ENCODE data around the gene AOC3. TPM values are rescaled to one million over a fixed set of nuclear protein-coding genes. Genes with fewer than 3 reads are reported as not detected.

AOC3 gene
- total and polyA plus RNA-seq, 10 donors = 7.1 to 32.5 (median 15.8) TPM

DNA sequence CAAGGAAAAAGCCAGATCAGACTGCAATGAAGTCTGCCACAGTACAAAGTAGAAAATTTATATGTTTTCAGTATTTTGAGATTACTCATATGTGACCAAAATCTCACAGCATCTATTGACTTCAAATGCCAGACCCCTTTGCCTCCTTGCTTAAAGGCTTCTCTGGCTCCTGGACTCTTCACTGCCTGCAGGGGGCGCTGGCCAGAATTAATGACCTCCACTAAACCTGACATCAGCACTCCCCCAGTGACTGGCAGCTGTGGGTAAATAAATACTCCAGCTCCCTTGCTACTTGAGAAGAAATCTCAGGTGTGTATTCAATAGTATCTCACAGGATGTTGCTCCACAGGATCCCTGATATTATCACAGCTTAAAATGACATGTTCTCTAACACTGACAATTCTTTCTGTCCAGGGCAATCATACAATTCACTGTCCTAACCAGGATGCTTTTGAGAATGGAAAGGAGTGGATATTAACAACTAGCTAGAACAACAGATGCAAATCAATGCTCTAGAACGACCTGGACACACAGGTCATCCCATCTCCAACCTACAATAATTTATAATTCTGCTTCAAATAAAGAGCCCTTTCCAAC lies 31.0 kb upstream of the AOC3 start:
- peak; percentile 83 for DNase-seq
- Histone ChIP-seq H3K27ac (no peak overlapping the region), H3K27me3 (replicated peaks in 1 of 7) (no peaks in the 10 kb centered on the region), H3K36me3 (peaks cover 10 to 83% (median 71%) of the 10 kb centered on the region in 6 donors), H3K9me3 (no peaks in the 10 kb centered on the region), H3K4me1 (peaks cover 8 to 65% (median 32%) of the 10 kb centered on the region in 6 donors), H3K4me3 (no peak overlapping the region)
- no peak for TF ChIP-seq POLR2A (IDR thresholded peaks at IDR 0.05)
- no peak for TF ChIP-seq POLR2AphosphoS5 (IDR thresholded peaks at IDR 0.05)
- peak in 9 of 11 experiments; percentile 31 to 75 (median 65) for TF ChIP-seq CTCF (IDR thresholded peaks at IDR 0.05 in 8 of 11, conservative IDR thresholded peaks at IDR 0.05 in 3 of 11)
- intact Hi-C loops (cut with DNase I; ENCODE audit: low total_unique reads) = loop anchor here (10.0 kb wide), 1 partner anchor 105 kb away; no protein-coding TSS in a partner anchor
- 30 to 42% (median 40%) methylated on average over 2 of the region's 2 CpGs for WGBS, 5 donors

GRCh38 chr17:42821176-42821575 lies 29.8 kb upstream of the AOC3 start:
- WGBS, 5 donors = 93 to 99% (median 96%) methylated on average over 7 of the region's 7 CpGs
- TF ChIP-seq POLR2A (IDR thresholded peaks at IDR 0.05) = no peak
- TF ChIP-seq CTCF (IDR thresholded peaks at IDR 0.05 in 8 of 11, conservative IDR thresholded peaks at IDR 0.05 in 3 of 11) = no peak
- TF ChIP-seq POLR2AphosphoS5 (IDR thresholded peaks at IDR 0.05) = no peak
- DNase-seq = no peak
- H3K4me3 ChIP-seq = no peak overlapping the region
- peaks cover 8 to 54% (median 28%) of the 10 kb centered on the region in 6 donors for H3K4me1 ChIP-seq
- H3K27ac ChIP-seq = no peak overlapping the region
- no peaks in the 10 kb centered on the region for H3K27me3 ChIP-seq (replicated peaks in 1 of 7)
- H3K9me3 ChIP-seq = no peaks in the 10 kb centered on the region
- H3K36me3 ChIP-seq = peaks cover 5 to 72% (median 60%) of the 10 kb centered on the region in 6 donors
- intact Hi-C loops (cut with DNase I; ENCODE audit: low total_unique reads) = no loop called here

- DNase-seq = no peak
- Histone ChIP-seq H3K36me3 (peaks cover 0 to 9% (median 0%) of the 10 kb centered on the region in 6 donors), H3K27ac (no peak overlapping the region), H3K9me3 (no peaks in the 10 kb centered on the region), H3K27me3 (replicated peaks in 1 of 7) (no peaks in the 10 kb centered on the region), H3K4me3 (no peak overlapping the region), H3K4me1 (peaks cover 12 to 32% (median 26%) of the 10 kb centered on the region in 6 donors)
- no peak for TF ChIP-seq POLR2AphosphoS5 (IDR thresholded peaks at IDR 0.05)
- TF ChIP-seq POLR2A (IDR thresholded peaks at IDR 0.05) = no peak
- no peak for TF ChIP-seq CTCF (IDR thresholded peaks at IDR 0.05 in 8 of 11, conservative IDR thresholded peaks at IDR 0.05 in 3 of 11)
- 89 to 100% (median 94%) methylated on average over 1 of the region's 1 CpG for WGBS, 5 donors
- intact Hi-C loops (cut with DNase I; ENCODE audit: low total_unique reads) = no loop called here
Observed at GRCh38 chr17:42827472-42827871, 23.5 kb upstream of the AOC3 start.

DNA sequence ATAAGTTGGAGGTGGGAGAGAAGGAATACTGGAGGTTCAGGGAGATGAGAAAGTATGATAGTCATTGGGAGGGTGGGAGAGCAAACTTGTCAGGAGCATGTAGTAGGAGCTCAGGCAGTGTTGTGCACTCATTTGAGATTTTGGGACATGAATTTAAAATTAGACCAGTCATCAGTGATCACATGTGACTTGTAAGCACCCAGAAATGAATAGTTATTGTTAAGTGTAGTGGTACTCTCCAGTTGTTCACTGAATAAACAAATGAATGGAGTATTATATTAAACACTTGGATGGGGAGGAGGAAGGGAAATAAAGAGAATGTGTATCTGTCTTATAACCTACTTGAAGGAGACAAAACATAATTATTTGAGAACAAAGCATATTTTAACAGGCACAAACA lies 20.0 kb upstream of the AOC3 start:
- no peaks in the 10 kb centered on the region for H3K27me3 ChIP-seq (replicated peaks in 1 of 7)
- peaks cover 0 to 15% (median 10%) of the 10 kb centered on the region in 6 donors for H3K36me3 ChIP-seq
- no peaks in the 10 kb centered on the region for H3K9me3 ChIP-seq
- peaks cover 4 to 38% (median 32%) of the 10 kb centered on the region in 6 donors for H3K4me1 ChIP-seq
- intact Hi-C loops (cut with DNase I; ENCODE audit: low total_unique reads) = no loop called here
- no peak overlapping the region for H3K27ac ChIP-seq
- H3K4me3 ChIP-seq = no peak overlapping the region
- no peak for TF ChIP-seq POLR2A (IDR thresholded peaks at IDR 0.05)
- TF ChIP-seq POLR2AphosphoS5 (IDR thresholded peaks at IDR 0.05) = no peak
- no peak for TF ChIP-seq CTCF (IDR thresholded peaks at IDR 0.05 in 8 of 11, conservative IDR thresholded peaks at IDR 0.05 in 3 of 11)
- no peak for DNase-seq
